Dendritic cell treated with granulocyte-macrophage colony-stimulating factor and Interleukin-4, amounts not matched to agents 40 ng/mL and 50 ng/mL, for 4 days (primary cell): ENCODE results near the gene CKLF.
"Not testable (repeated sequence)": the region's sequence is repeated elsewhere in the genome, so short reads cannot be mapped to it uniquely, and the experiment has no call there.

Experiments used
- H3K27ac Mint-ChIP-seq: one replicate; pipeline ENCODE4 v1.8.0; 2022; ENCODE audit warnings: mild to moderate bottlenecking, mixed read lengths
- H3K27me3 Mint-ChIP-seq: one replicate; pipeline ENCODE4 v1.8.0; 2022; ENCODE audit warnings: mild to moderate bottlenecking, mixed read lengths
- H3K36me3 Mint-ChIP-seq: one replicate; pipeline ENCODE4 v1.8.0; 2022; ENCODE audit warnings: low read depth, mixed read lengths
- H3K4me1 Mint-ChIP-seq: one replicate; pipeline ENCODE4 v1.8.0; 2022; ENCODE audit warnings: low read depth, mixed read lengths
- H3K4me3 Mint-ChIP-seq: one replicate; pipeline ENCODE4 v1.8.0; 2022; ENCODE audit warnings: mild to moderate bottlenecking, moderate library complexity, mixed read lengths
- H3K9me3 Mint-ChIP-seq: one replicate; pipeline ENCODE4 v1.8.0; 2022; ENCODE audit warnings: mixed read lengths
- intact Hi-C: fragments of 100-400 bp; cut with micrococcal nuclease; formaldehyde crosslinking; loops from one replicate; pipeline ENCODE4 v1.15.0; 2022

CKLF gene

DNA sequence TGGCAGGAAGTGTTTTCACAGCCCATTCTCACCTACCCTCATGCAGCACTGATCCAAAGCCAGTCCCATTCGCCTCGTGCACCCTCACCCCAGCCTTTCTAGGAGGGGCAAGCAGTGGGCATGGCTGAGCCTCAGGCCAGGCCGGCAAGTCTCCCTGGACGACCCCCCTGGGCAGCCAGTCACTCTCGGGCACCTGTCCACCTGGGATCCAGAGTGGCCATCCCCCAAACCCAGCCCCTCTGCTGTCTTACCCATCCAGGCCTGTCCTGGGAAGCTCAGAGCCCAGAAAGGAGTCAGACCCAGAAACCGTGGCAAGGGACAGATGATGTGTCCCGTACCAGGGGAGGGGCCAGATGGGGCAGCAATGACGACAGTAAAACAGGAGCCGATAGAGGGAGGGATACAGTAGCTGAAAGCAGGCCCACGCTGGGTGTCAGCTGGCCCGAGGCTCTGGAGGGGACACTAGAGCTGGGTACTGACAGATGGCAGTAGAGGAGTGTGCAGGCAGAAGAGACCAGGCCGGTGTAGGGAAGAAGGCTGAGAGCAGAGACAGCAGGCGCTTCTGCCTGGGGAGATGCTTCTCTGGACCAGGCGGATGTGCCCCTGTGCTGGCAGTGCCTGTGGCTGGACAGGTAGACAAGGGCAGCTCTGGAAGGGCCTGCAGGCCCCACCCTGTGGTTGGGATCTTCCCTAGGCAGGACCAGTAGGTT, 57.9 kb downstream of the CKLF start:
- Mint-ChIP-seq H3K4me3 (no peak overlapping the region), H3K27ac (no peak overlapping the region)
- intact Hi-C loops, result no loop called here

DNA sequence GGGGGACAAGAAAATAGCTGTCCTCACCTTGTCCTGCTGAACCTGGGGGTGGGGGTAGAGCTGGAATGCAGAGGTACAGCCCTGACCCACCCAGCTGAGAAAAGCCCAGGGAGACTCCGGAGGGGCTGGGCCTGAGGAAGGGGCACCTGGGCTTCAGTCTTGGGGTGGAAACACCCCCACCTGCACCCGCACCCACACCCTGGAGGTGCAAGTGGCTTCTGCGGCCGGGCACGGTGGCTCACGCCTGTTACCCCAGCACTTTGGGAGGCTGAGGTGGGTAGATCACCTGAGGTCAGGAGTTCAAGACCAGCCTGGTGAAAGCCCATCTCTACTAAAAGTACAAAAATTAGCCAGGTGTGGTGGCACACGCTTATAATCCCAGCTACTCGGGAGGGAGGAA, 59.5 kb downstream of the CKLF start:
- H3K27ac Mint-ChIP-seq, H3K27me3 Mint-ChIP-seq, H3K9me3 Mint-ChIP-seq, H3K4me3 Mint-ChIP-seq, intact Hi-C loops: not testable (repeated sequence)
- Mint-ChIP-seq H3K36me3 (peaks cover 87% of the 10 kb centered on the region), H3K4me1 (peaks cover 36% of the 10 kb centered on the region)

More for the DNA sequence above, 57.9 kb downstream of the CKLF start:
- Mint-ChIP-seq H3K4me1 (peaks cover 36% of the 10 kb centered on the region), H3K36me3 (peaks cover 95% of the 10 kb centered on the region), H3K9me3 (no peaks in the 10 kb centered on the region), H3K27me3 (no peaks in the 10 kb centered on the region)

DNA sequence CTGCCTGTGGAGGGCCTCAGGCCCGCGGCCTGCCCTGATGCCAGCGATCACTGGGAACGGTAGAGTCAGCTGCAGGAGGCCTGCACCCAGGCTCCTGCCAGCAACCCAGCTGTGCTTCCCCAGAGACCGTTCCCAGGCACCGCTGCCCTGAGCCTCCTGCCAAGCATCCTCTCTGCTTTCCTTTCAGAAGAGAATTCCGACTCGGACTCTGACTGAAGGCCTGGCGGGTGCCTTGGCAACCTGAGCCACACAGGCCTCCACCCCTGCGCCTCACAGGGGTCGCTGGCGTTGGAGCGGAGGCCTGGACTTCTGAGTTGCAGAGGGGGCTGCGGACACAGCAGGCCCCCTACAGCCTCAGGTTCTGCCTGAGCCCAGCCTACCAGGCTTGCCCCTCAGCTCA, 60.0 kb downstream of the CKLF start:
- H3K36me3 Mint-ChIP-seq, result peaks cover 84% of the 10 kb centered on the region

DNA sequence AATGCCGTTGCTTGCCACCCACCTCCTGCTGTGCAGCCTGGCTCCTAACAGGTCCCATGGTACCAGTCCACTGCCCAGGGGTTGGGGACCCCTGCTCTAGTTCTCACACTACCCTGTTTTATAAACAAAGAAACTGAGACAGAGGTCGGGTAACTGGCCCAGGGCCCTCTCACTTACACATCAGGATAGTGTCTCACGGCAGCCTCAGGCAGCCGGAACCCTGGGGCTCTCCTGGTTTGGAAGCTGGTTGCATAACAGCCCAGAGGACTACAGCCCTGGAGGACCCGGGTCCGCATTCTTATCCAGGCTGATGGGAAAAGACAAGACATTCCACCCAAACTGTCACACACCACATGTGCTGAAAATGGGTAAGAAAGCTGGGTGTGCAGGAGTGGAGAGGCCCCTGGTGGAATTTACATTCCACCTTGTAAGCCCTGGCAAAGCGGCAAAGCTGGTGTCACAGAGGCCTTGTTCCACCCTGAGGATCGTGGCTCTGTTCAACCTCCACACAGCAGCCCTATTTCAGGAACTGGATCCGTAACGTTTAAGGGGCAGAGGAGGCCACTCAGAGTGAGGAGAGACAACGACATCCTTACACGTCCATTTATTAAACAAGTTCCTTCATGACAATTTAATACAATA, 61.9 kb downstream of the CKLF start:
- Mint-ChIP-seq H3K27ac (no peak overlapping the region), H3K9me3 (no peaks in the 10 kb centered on the region), H3K4me1 (peaks cover 26% of the 10 kb centered on the region), H3K36me3 (peaks cover 70% of the 10 kb centered on the region), H3K27me3 (no peaks in the 10 kb centered on the region), H3K4me3 (no peak overlapping the region)
- intact Hi-C loops, result no loop called here

More for the DNA sequence above, 60.0 kb downstream of the CKLF start:
- no peaks in the 10 kb centered on the region for H3K9me3 Mint-ChIP-seq
- no peaks in the 10 kb centered on the region for H3K27me3 Mint-ChIP-seq
- no peak overlapping the region for H3K4me3 Mint-ChIP-seq
- intact Hi-C loops, result no loop called here
- H3K27ac Mint-ChIP-seq, result no peak overlapping the region
- peaks cover 36% of the 10 kb centered on the region for H3K4me1 Mint-ChIP-seq
